ENCODE measurements around the gene DCTN4.
A peak's percentile ranks its signal among the peaks of the same experiment; 100 is the strongest.

GRCh38 chr5:150758203-150758530, 650 bp downstream of the DCTN4 start:
- no peak for TF ChIP-seq E2F4 (CRISPR knock-in tag; IDR thresholded peaks at IDR 0.05; ENCODE audit: borderline replicate concordance, low read depth)
- no peak for TF ChIP-seq NR2C2 (CRISPR knock-in tag; IDR thresholded peaks at IDR 0.05)
- no peak for TF ChIP-seq CTCF (IDR thresholded peaks at IDR 0.05)
- no peak for TF ChIP-seq RELA (CRISPR knock-in tag; IDR thresholded peaks at IDR 0.05; ENCODE audit: borderline replicate concordance)
- no peak for TF ChIP-seq E2F5 (CRISPR knock-in tag; IDR thresholded peaks at IDR 0.05)
- TF ChIP-seq PRDM15 (CRISPR knock-in tag; IDR thresholded peaks at IDR 0.05), result no peak
- TF ChIP-seq NFATC4 (CRISPR knock-in tag; IDR thresholded peaks at IDR 0.05), result no peak
- no peak for TF ChIP-seq NFE2L1 (CRISPR knock-in tag; IDR thresholded peaks at IDR 0.05)
- TF ChIP-seq PRRX2 (CRISPR knock-in tag; IDR thresholded peaks at IDR 0.05), result no peak
- TF ChIP-seq MAX (CRISPR knock-in tag; IDR thresholded peaks at IDR 0.05), result no peak
- peak; percentile 59; the same call in 1 of the 2 replicates for TF ChIP-seq ZNF121 (CRISPR knock-in tag; IDR thresholded peaks at IDR 0.05)
- no peak for TF ChIP-seq ARID4B (CRISPR knock-in tag; IDR thresholded peaks at IDR 0.05; ENCODE audit: borderline replicate concordance)
- no peak for TF ChIP-seq CREB1 (CRISPR knock-in tag; IDR thresholded peaks at IDR 0.05)

Measured in WTC11 (cell line).